ENCODE data around the gene ARHGEF2.

ARHGEF2 gene

GRCh38 chr1:155978325-155978972, at the start of gene ARHGEF2:
ARHGEF2 (minus strand) TSS chr1:155978547; CDS start chr1:155978427, 120 bp downstream.
- peak; percentile 78 for DNase-seq (ENCODE audit: low read depth, low spot score)

- no peak for DNase-seq (ENCODE audit: low read depth, low spot score)
Measured at GRCh38 chr1:156026588-156026987, 48.2 kb upstream of the ARHGEF2 start.

GRCh38 chr1:156025876-156026275, 47.5 kb upstream of the ARHGEF2 start:
- peak; percentile 74 for DNase-seq (ENCODE audit: low read depth, low spot score)

GRCh38 chr1:156024801-156025200, 46.5 kb upstream of the ARHGEF2 start:
- no peak for DNase-seq (ENCODE audit: low read depth, low spot score)

- no peak for DNase-seq (ENCODE audit: low read depth, low spot score)
Measured at GRCh38 chr1:156021954-156022353, 43.6 kb upstream of the ARHGEF2 start.

- no peak for DNase-seq (ENCODE audit: low read depth, low spot score)
Measured at GRCh38 chr1:156021093-156021428, 42.7 kb upstream of the ARHGEF2 start.

GRCh38 chr1:156020293-156021092, 42.1 kb upstream of the ARHGEF2 start, which contains the start of gene SSR2:
SSR2 (minus strand) TSS chr1:156020951; CDS start chr1:156020167, 784 bp downstream.
- peak; percentile 96 for DNase-seq (ENCODE audit: low read depth, low spot score)

GRCh38 chr1:156019946-156020292, 41.6 kb upstream of the ARHGEF2 start:
- no peak for DNase-seq (ENCODE audit: low read depth, low spot score)

- DNase-seq (ENCODE audit: low read depth, low spot score): no peak
Measured at GRCh38 chr1:156014829-156015228, 36.5 kb upstream of the ARHGEF2 start.

GRCh38 chr1:156012051-156012817, 33.9 kb upstream of the ARHGEF2 start:
- no peak for DNase-seq (ENCODE audit: low read depth, low spot score)

- DNase-seq (ENCODE audit: low read depth, low spot score): no peak
Measured at GRCh38 chr1:156009404-156009803, 31.1 kb upstream of the ARHGEF2 start.

GRCh38 chr1:156006666-156007376, 28.5 kb upstream of the ARHGEF2 start:
- DNase-seq (ENCODE audit: low read depth, low spot score): peak; percentile 52

- no peak for DNase-seq (ENCODE audit: low read depth, low spot score)
Measured at GRCh38 chr1:156004843-156005584, 26.7 kb upstream of the ARHGEF2 start.

- no peak for DNase-seq (ENCODE audit: low read depth, low spot score)
Measured at GRCh38 chr1:156003923-156004188, 25.5 kb upstream of the ARHGEF2 start.

GRCh38 chr1:156002188-156002911, 24.0 kb upstream of the ARHGEF2 start:
- no peak for DNase-seq (ENCODE audit: low read depth, low spot score)

GRCh38 chr1:156001662-156002171, 23.4 kb upstream of the ARHGEF2 start:
- peak; percentile 34 for DNase-seq (ENCODE audit: low read depth, low spot score)

- no peak for DNase-seq (ENCODE audit: low read depth, low spot score)
Measured at GRCh38 chr1:156001021-156001661, 22.8 kb upstream of the ARHGEF2 start.

GRCh38 chr1:155999964-156000363, 21.6 kb upstream of the ARHGEF2 start:
- DNase-seq (ENCODE audit: low read depth, low spot score): no peak

GRCh38 chr1:155996166-155996565, 17.8 kb upstream of the ARHGEF2 start:
- no peak for DNase-seq (ENCODE audit: low read depth, low spot score)

GRCh38 chr1:155993595-155993994, 15.2 kb upstream of the ARHGEF2 start:
- no peak for DNase-seq (ENCODE audit: low read depth, low spot score)
